ENCODE measurements around the gene NPHP1. TPM values are rescaled to one million over a fixed set of nuclear protein-coding genes. Genes with fewer than 3 reads are reported as not detected.
"Not testable (repeated sequence)": the region's sequence is repeated elsewhere in the genome, so short reads cannot be mapped to it uniquely, and the experiment has no call there.

NPHP1 gene
- 5.1 TPM for polyA plus RNA-seq (2013, experiment 1 of 2)
- polyA plus RNA-seq (2013, experiment 2 of 2): 5.2 TPM

GRCh38 chr2:110204408-110205385, at the start of gene NPHP1:
Gene NPHP1 (minus strand): TSS chr2:110205013. CDS start chr2:110204968, 45 bp downstream.
- H3K4me2 ChIP-seq (ENCODE audit: low read length): peak within 1 kb of the TSS; percentile 82
- H3K4me3 ChIP-seq (ENCODE audit: low read length): peak within 1 kb of the TSS; percentile 60
- H3K27ac ChIP-seq (ENCODE audit: low read depth, low read length): no peak within 1 kb of the TSS
- no peak within 1 kb of the TSS for H4K5ac ChIP-seq (ENCODE audit: low read length)
- H3K18ac ChIP-seq (ENCODE audit: low read length): no peak within 1 kb of the TSS
- H3K23ac ChIP-seq (ENCODE audit: low read length): no peak within 1 kb of the TSS
- H3K4ac ChIP-seq (ENCODE audit: low read depth, low read length): no peak within 1 kb of the TSS
- H2BK5ac ChIP-seq (ENCODE audit: low read length): no peak within 1 kb of the TSS
- H3K27me3 ChIP-seq (ENCODE audit: insufficient read depth, low read length, poor library complexity): no peaks in the 10 kb centered on the region
- H3K56ac ChIP-seq (ENCODE audit: low read length): peak within 1 kb of the TSS; percentile 82
- no CpG with 5 or more reads among the region's 43 CpGs for WGBS (ENCODE audit: extremely low coverage, insufficient coverage, low lambda C conversion rate)
- H3K9ac ChIP-seq (ENCODE audit: low read length): peak within 1 kb of the TSS; percentile 68
- no peaks in the 10 kb centered on the region for H3K36me3 ChIP-seq (ENCODE audit: control insufficient read depth, insufficient read depth, low read length)
- no peak within 1 kb of the TSS for H2BK15ac ChIP-seq (replicated peaks; ENCODE audit: low read depth)
- no peak within 1 kb of the TSS for H2BK120ac ChIP-seq (ENCODE audit: low read depth, low read length)
- peak; percentile 95 for DNase-seq
- H3K4me1 ChIP-seq (ENCODE audit: control insufficient read depth, low read depth, low read length): no peaks in the 10 kb centered on the region
- H3K79me2 ChIP-seq (ENCODE audit: control insufficient read depth, insufficient read depth, low read length): no peaks in the 10 kb centered on the region
- H3K79me1 ChIP-seq (ENCODE audit: low read length): no peaks in the 10 kb centered on the region
- H4K8ac ChIP-seq (ENCODE audit: low read depth, low read length): peak within 1 kb of the TSS; percentile 97
- no peak within 1 kb of the TSS for H2AK5ac ChIP-seq (ENCODE audit: low read length)

GRCh38 chr2:110248081-110248795, 43.4 kb upstream of the NPHP1 start:
- DNase-seq; H2AK5ac ChIP-seq (ENCODE audit: low read length); H4K5ac ChIP-seq (ENCODE audit: low read length); H3K4me3 ChIP-seq (ENCODE audit: low read length); H3K56ac ChIP-seq (ENCODE audit: low read length); H3K79me1 ChIP-seq (ENCODE audit: low read length); H3K27ac ChIP-seq (ENCODE audit: low read depth, low read length); H3K79me2 ChIP-seq (ENCODE audit: control insufficient read depth, insufficient read depth, low read length); H2BK5ac ChIP-seq (ENCODE audit: low read length); H2BK15ac ChIP-seq (replicated peaks; ENCODE audit: low read depth); H2BK120ac ChIP-seq (ENCODE audit: low read depth, low read length); H3K9ac ChIP-seq (ENCODE audit: low read length); H3K4me1 ChIP-seq (ENCODE audit: control insufficient read depth, low read depth, low read length); H3K27me3 ChIP-seq (ENCODE audit: insufficient read depth, low read length, poor library complexity); H3K4ac ChIP-seq (ENCODE audit: low read depth, low read length); H3K23ac ChIP-seq (ENCODE audit: low read length); H3K18ac ChIP-seq (ENCODE audit: low read length); H3K4me2 ChIP-seq (ENCODE audit: low read length); H4K8ac ChIP-seq (ENCODE audit: low read depth, low read length); H3K36me3 ChIP-seq (ENCODE audit: control insufficient read depth, insufficient read depth, low read length): not testable (repeated sequence)
- WGBS (ENCODE audit: extremely low coverage, insufficient coverage, low lambda C conversion rate): no CpG with 5 or more reads among the region's 7 CpGs

GRCh38 chr2:110245488-110246435, 40.9 kb upstream of the NPHP1 start:
- H3K79me1 ChIP-seq (ENCODE audit: low read length); H3K18ac ChIP-seq (ENCODE audit: low read length); H2BK120ac ChIP-seq (ENCODE audit: low read depth, low read length); H2BK15ac ChIP-seq (replicated peaks; ENCODE audit: low read depth); H3K4me2 ChIP-seq (ENCODE audit: low read length); H3K4me1 ChIP-seq (ENCODE audit: control insufficient read depth, low read depth, low read length); H4K8ac ChIP-seq (ENCODE audit: low read depth, low read length); H3K23ac ChIP-seq (ENCODE audit: low read length); DNase-seq; H3K4ac ChIP-seq (ENCODE audit: low read depth, low read length); H2BK5ac ChIP-seq (ENCODE audit: low read length); H3K56ac ChIP-seq (ENCODE audit: low read length); H3K27ac ChIP-seq (ENCODE audit: low read depth, low read length); H2AK5ac ChIP-seq (ENCODE audit: low read length); H3K4me3 ChIP-seq (ENCODE audit: low read length); H3K79me2 ChIP-seq (ENCODE audit: control insufficient read depth, insufficient read depth, low read length); H3K9ac ChIP-seq (ENCODE audit: low read length); H4K5ac ChIP-seq (ENCODE audit: low read length); H3K27me3 ChIP-seq (ENCODE audit: insufficient read depth, low read length, poor library complexity); H3K36me3 ChIP-seq (ENCODE audit: control insufficient read depth, insufficient read depth, low read length): not testable (repeated sequence)
- WGBS (ENCODE audit: extremely low coverage, insufficient coverage, low lambda C conversion rate): no CpG with 5 or more reads among the region's 89 CpGs

GRCh38 chr2:110243283-110243682, 38.5 kb upstream of the NPHP1 start:
- H3K9ac ChIP-seq (ENCODE audit: low read length); H3K79me2 ChIP-seq (ENCODE audit: control insufficient read depth, insufficient read depth, low read length); H2BK15ac ChIP-seq (replicated peaks; ENCODE audit: low read depth); H3K18ac ChIP-seq (ENCODE audit: low read length); H2BK120ac ChIP-seq (ENCODE audit: low read depth, low read length); H4K8ac ChIP-seq (ENCODE audit: low read depth, low read length); H3K4me2 ChIP-seq (ENCODE audit: low read length); H3K4me3 ChIP-seq (ENCODE audit: low read length); H3K36me3 ChIP-seq (ENCODE audit: control insufficient read depth, insufficient read depth, low read length); H3K23ac ChIP-seq (ENCODE audit: low read length); DNase-seq; H3K4me1 ChIP-seq (ENCODE audit: control insufficient read depth, low read depth, low read length); H2AK5ac ChIP-seq (ENCODE audit: low read length); H3K27me3 ChIP-seq (ENCODE audit: insufficient read depth, low read length, poor library complexity); H3K4ac ChIP-seq (ENCODE audit: low read depth, low read length); H3K79me1 ChIP-seq (ENCODE audit: low read length); H2BK5ac ChIP-seq (ENCODE audit: low read length); H4K5ac ChIP-seq (ENCODE audit: low read length); H3K56ac ChIP-seq (ENCODE audit: low read length); H3K27ac ChIP-seq (ENCODE audit: low read depth, low read length): not testable (repeated sequence)
- WGBS (ENCODE audit: extremely low coverage, insufficient coverage, low lambda C conversion rate): no CpG with 5 or more reads among the region's 3 CpGs

- H2BK15ac ChIP-seq (replicated peaks; ENCODE audit: low read depth); H3K79me1 ChIP-seq (ENCODE audit: low read length); H3K4ac ChIP-seq (ENCODE audit: low read depth, low read length); H3K27ac ChIP-seq (ENCODE audit: low read depth, low read length); H3K18ac ChIP-seq (ENCODE audit: low read length); H4K8ac ChIP-seq (ENCODE audit: low read depth, low read length); H3K9ac ChIP-seq (ENCODE audit: low read length); H2BK120ac ChIP-seq (ENCODE audit: low read depth, low read length); H2BK5ac ChIP-seq (ENCODE audit: low read length); H3K4me3 ChIP-seq (ENCODE audit: low read length); H3K4me1 ChIP-seq (ENCODE audit: control insufficient read depth, low read depth, low read length); H3K79me2 ChIP-seq (ENCODE audit: control insufficient read depth, insufficient read depth, low read length); H3K27me3 ChIP-seq (ENCODE audit: insufficient read depth, low read length, poor library complexity); DNase-seq; H2AK5ac ChIP-seq (ENCODE audit: low read length); H3K56ac ChIP-seq (ENCODE audit: low read length); H4K5ac ChIP-seq (ENCODE audit: low read length); H3K36me3 ChIP-seq (ENCODE audit: control insufficient read depth, insufficient read depth, low read length); H3K4me2 ChIP-seq (ENCODE audit: low read length); H3K23ac ChIP-seq (ENCODE audit: low read length): not testable (repeated sequence)
- no CpG with 5 or more reads among the region's 5 CpGs for WGBS (ENCODE audit: extremely low coverage, insufficient coverage, low lambda C conversion rate)
These were observed 29.7 kb upstream of the NPHP1 start for GRCh38 chr2:110234514-110234913.
